ENCODE data around the gene ANKRD53. TPM values are rescaled to one million over a fixed set of nuclear protein-coding genes. Genes with fewer than 3 reads are reported as not detected.
A peak's percentile ranks its signal among the peaks of the same experiment; 100 is the strongest.
"Not testable (repeated sequence)": the region's sequence is repeated elsewhere in the genome, so short reads cannot be mapped to it uniquely, and the experiment has no call there.

The ANKRD53 gene
- total and polyA plus RNA-seq, 2 experiments from 2014 or later, result 0.97 to 4.7 TPM

DNA sequence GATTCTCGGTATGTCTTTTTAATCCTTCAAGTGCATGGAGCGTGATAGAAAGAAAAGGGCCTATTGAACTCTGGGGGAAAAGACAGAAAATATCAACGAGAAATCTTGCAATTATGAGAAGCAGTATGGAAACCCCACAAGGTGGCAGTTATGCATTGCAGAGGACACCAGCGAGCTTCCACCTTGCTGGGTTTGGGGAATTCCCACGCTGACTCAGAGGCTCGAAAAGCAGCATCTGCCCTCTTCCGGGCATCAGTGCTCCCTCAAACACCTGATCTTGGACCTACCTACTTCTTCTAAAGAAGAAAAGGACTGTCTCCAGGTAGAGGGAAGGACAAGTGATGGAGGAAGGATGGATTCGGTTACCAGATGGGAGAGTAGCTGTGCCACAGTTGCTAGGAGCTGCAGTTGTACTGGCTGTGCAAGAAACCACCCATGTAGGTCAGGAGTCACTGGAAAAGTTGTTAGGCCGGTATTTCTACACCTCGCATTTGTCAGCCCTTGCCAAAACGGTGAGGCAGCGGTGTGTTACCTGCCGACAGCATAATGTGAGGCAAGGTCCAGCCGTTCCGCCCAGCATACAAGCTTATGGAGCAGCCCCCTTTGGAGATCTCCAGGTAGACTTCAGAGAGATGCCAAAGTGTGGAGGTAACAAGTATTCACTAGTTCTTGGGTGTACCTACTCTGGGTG lies 45.3 kb downstream of the ANKRD53 start:
- not testable (repeated sequence) for H4K20me1 ChIP-seq (ENCODE audit: insufficient read depth, poor library complexity, severe bottlenecking); H3K27ac ChIP-seq; H3K79me2 ChIP-seq; H3K4me1 ChIP-seq (ENCODE audit: insufficient read depth); H3K4me3 ChIP-seq; H3K4me2 ChIP-seq; H3K9me2 ChIP-seq (replicated peaks; ENCODE audit: insufficient read depth); DNase-seq (ENCODE audit: low spot score); H3K27me3 ChIP-seq; H3K36me3 ChIP-seq (replicated peaks; ENCODE audit: insufficient read depth, low read depth); H2AFZ ChIP-seq; H3K9me3 ChIP-seq (ENCODE audit: low read depth)
- TF ChIP-seq, protein P1, sequence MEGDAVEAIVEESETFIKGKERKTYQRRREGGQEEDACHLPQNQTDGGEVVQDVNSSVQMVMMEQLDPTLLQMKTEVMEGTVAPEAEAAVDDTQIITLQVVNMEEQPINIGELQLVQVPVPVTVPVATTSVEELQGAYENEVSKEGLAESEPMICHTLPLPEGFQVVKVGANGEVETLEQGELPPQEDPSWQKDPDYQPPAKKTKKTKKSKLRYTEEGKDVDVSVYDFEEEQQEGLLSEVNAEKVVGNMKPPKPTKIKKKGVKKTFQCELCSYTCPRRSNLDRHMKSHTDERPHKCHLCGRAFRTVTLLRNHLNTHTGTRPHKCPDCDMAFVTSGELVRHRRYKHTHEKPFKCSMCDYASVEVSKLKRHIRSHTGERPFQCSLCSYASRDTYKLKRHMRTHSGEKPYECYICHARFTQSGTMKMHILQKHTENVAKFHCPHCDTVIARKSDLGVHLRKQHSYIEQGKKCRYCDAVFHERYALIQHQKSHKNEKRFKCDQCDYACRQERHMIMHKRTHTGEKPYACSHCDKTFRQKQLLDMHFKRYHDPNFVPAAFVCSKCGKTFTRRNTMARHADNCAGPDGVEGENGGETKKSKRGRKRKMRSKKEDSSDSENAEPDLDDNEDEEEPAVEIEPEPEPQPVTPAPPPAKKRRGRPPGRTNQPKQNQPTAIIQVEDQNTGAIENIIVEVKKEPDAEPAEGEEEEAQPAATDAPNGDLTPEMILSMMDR (IDR thresholded peaks at IDR 0.05; ENCODE audit: poor library complexity), result peak; percentile 27
- 58% methylated on average over 15 of the region's 15 CpGs for WGBS (ENCODE audit: low lambda C conversion rate, missing lambda C conversion rate)

Small RNA genes within 50 kb of the gene (small RNA-seq; reads per million reads assigned to genes)
- gene RN7SL160P, result not detected

Other genes starting within 250 kb of the ANKRD53 start
- gene ADD2, start 210.4 kb upstream of the ANKRD53 start, total RNA-seq, result 1.2 and 2.4 TPM in 2 replicates
- 0.74 and 0.90 TPM in 2 replicates for gene ADD2, start 210.4 kb upstream of the ANKRD53 start, polyA plus RNA-seq
- not detected in 2 replicates for gene FIGLA, start 188.0 kb upstream of the ANKRD53 start, total RNA-seq
- gene FIGLA, start 188.0 kb upstream of the ANKRD53 start, polyA plus RNA-seq, result not detected in 2 replicates
- gene CLEC4F, start 158.0 kb upstream of the ANKRD53 start, total RNA-seq, result not detected in 2 replicates
- gene CLEC4F, start 158.0 kb upstream of the ANKRD53 start, polyA plus RNA-seq, result not detected in 2 replicates
- not detected in 2 replicates for gene CD207, start 142.8 kb upstream of the ANKRD53 start, total RNA-seq
- gene CD207, start 142.8 kb upstream of the ANKRD53 start, polyA plus RNA-seq, result 0.29 TPM in 1 of 2 replicates, not detected in the other
- gene VAX2, start 78.1 kb upstream of the ANKRD53 start, total RNA-seq, result 0.20 and 0.52 TPM in 2 replicates
- 0.23 and 1.2 TPM in 2 replicates for gene VAX2, start 78.1 kb upstream of the ANKRD53 start, polyA plus RNA-seq
- gene ATP6V1B1, start 42.7 kb upstream of the ANKRD53 start, total RNA-seq, result 0.84 and 1.7 TPM in 2 replicates
- gene ATP6V1B1, start 42.7 kb upstream of the ANKRD53 start, polyA plus RNA-seq, result 2.9 and 4.0 TPM in 2 replicates
- 62.6 and 81.0 TPM in 2 replicates for gene TEX261, start 16.2 kb downstream of the ANKRD53 start, total RNA-seq
- gene TEX261, start 16.2 kb downstream of the ANKRD53 start, polyA plus RNA-seq, result 39.5 and 41.5 TPM in 2 replicates
- gene NAGK, start 90.0 kb downstream of the ANKRD53 start, total RNA-seq, result 76.1 and 103 TPM in 2 replicates
- gene NAGK, start 90.0 kb downstream of the ANKRD53 start, polyA plus RNA-seq, result 123 and 127 TPM in 2 replicates
- 17.5 and 22.3 TPM in 2 replicates for gene MCEE, start 151.6 kb downstream of the ANKRD53 start, total RNA-seq
- 29.3 and 32.0 TPM in 2 replicates for gene MCEE, start 151.6 kb downstream of the ANKRD53 start, polyA plus RNA-seq
- gene MPHOSPH10, start 152.0 kb downstream of the ANKRD53 start, total RNA-seq, result 17.0 and 21.6 TPM in 2 replicates
- gene MPHOSPH10, start 152.0 kb downstream of the ANKRD53 start, polyA plus RNA-seq, result 18.8 and 25.3 TPM in 2 replicates
- 4.4 and 4.8 TPM in 2 replicates for gene PAIP2B, start 248.5 kb downstream of the ANKRD53 start, total RNA-seq
- 1.8 and 2.6 TPM in 2 replicates for gene PAIP2B, start 248.5 kb downstream of the ANKRD53 start, polyA plus RNA-seq